RWPE1 (cell line): ENCODE results near the gene NCAPG2.
A peak's percentile ranks its signal among the peaks of the same experiment; 100 is the strongest.

Source experiments
- CTCF ChIA-PET: fragments of 350-600 bp; sonication (Branson Sonifier 250); formaldehyde crosslinking; extraction: SDS; loops from one replicate; lab custom pipeline; 2021; lab: Yijun Ruan, JAX
- POLR2A ChIA-PET: fragments of 400-600 bp; formaldehyde crosslinking; extraction: SDS; loops from one replicate; lab custom pipeline; 2020; ENCODE audit warnings: antibody characterized with exemption; ENCODE audit not compliant: low non-redundant PET; lab: Yijun Ruan, JAX
- DNase-seq: peaks from one replicate; pipeline ENCODE4 v3.0.0; 2012; ENCODE audit warnings: low spot score
- H3K27ac ChIP-seq: fragments of 450-650 bp; 2 replicates; pipeline ENCODE4 v1.5.1; 2017
- CTCF ChIP-seq: fragments of 450-650 bp; conservative IDR thresholded peaks from 2 replicates; pipeline ENCODE4 v1.5.1; 2017; ENCODE audit warnings: low read depth, mild to moderate bottlenecking

NCAPG2 gene

GRCh38 chr7:158655931-158656441 lies 48.6 kb downstream of the NCAPG2 start:
- DNase-seq: no peak
- POLR2A ChIA-PET: no interaction called here
- TF ChIP-seq CTCF: no peak
- no peak overlapping the region for H3K27ac ChIP-seq
- CTCF ChIA-PET: no interaction called here

GRCh38 chr7:158655507-158655906 lies 49.1 kb downstream of the NCAPG2 start:
- ChIA-PET POLR2A (no interaction called here), CTCF (no interaction called here)
- H3K27ac ChIP-seq: no peak overlapping the region
- no peak for DNase-seq
- TF ChIP-seq CTCF: no peak

GRCh38 chr7:158651968-158652565 lies 52.5 kb downstream of the NCAPG2 start:
- no peak for DNase-seq
- ChIA-PET CTCF (no interaction called here), POLR2A (no interaction called here)
- H3K27ac ChIP-seq: peak overlapping the region; percentile 23; the same call in 1 of the 2 replicates
- TF ChIP-seq CTCF: no peak

- ChIA-PET POLR2A (no interaction called here), CTCF (no interaction called here)
- no peak overlapping the region for H3K27ac ChIP-seq
- no peak for TF ChIP-seq CTCF
- DNase-seq: peak; percentile 8
Observed at GRCh38 chr7:158650821-158651225, 53.8 kb downstream of the NCAPG2 start.

GRCh38 chr7:158649279-158649678 lies 55.3 kb downstream of the NCAPG2 start:
- H3K27ac ChIP-seq: no peak overlapping the region
- DNase-seq: peak; percentile 69
- CTCF ChIA-PET: no interaction called here
- POLR2A ChIA-PET: no interaction called here
- TF ChIP-seq CTCF: no peak

- no peak overlapping the region for H3K27ac ChIP-seq
- ChIA-PET CTCF (no interaction called here), POLR2A (no interaction called here)
- TF ChIP-seq CTCF: no peak
- DNase-seq: no peak
Observed at GRCh38 chr7:158648787-158649186, 55.8 kb downstream of the NCAPG2 start.
